KOPT-K1 (cell line): Measurements from ENCODE around the gene TMEM237.
A peak's percentile ranks its signal among the peaks of the same experiment; 100 is the strongest.
"Not testable (repeated sequence)": the region's sequence is repeated elsewhere in the genome, so short reads cannot be mapped to it uniquely, and the experiment has no call there.

Experiments
- H3K27ac ChIP-seq: fragments of 200-600 bp; sonication (generic); 2 replicates; pipeline ENCODE4 v1.5.1; 2016; ENCODE audit warnings: antibody characterized with exemption, mild to moderate bottlenecking, low read depth, low read length; ENCODE audit not compliant: poor library complexity, severe bottlenecking
- H3K36me3 ChIP-seq: fragments of 200-600 bp; sonication (generic); 2 replicates; pipeline ENCODE4 v1.5.1; 2017; ENCODE audit warnings: antibody characterized with exemption, mild to moderate bottlenecking, low read length, moderate library complexity; ENCODE audit not compliant: insufficient read depth
- H3K9me3 ChIP-seq: fragments of 200-600 bp; sonication (generic); 2 replicates; pipeline ENCODE4 v1.5.1; 2017; ENCODE audit warnings: antibody characterized with exemption, low read length, mild to moderate bottlenecking; ENCODE audit not compliant: insufficient read depth, poor library complexity, severe bottlenecking

Gene TMEM237

GRCh38 chr2:201643216-201643890 is at the start of gene TMEM237:
Gene TMEM237 (minus strand): TSS chr2:201643503. CDS start chr2:201643400, 103 bp downstream.
- Histone ChIP-seq H3K9me3 (no peaks in the 10 kb centered on the region), H3K27ac (peak within 1 kb of the TSS; percentile 84), H3K36me3 (peaks cover 9% of the 10 kb centered on the region)

- H3K36me3 ChIP-seq = no peaks in the 10 kb centered on the region
- H3K9me3 ChIP-seq = no peaks in the 10 kb centered on the region
- H3K27ac ChIP-seq = no peak overlapping the region
These were observed 41.9 kb upstream of the TMEM237 start for GRCh38 chr2:201685156-201685555.

GRCh38 chr2:201680743-201681142 is 37.4 kb upstream of the TMEM237 start:
- H3K36me3 ChIP-seq = no peaks in the 10 kb centered on the region
- no peak overlapping the region for H3K27ac ChIP-seq
- no peaks in the 10 kb centered on the region for H3K9me3 ChIP-seq

- no peaks in the 10 kb centered on the region for H3K36me3 ChIP-seq
- H3K9me3 ChIP-seq = no peaks in the 10 kb centered on the region
- no peak overlapping the region for H3K27ac ChIP-seq
These were observed 35.1 kb upstream of the TMEM237 start for GRCh38 chr2:201678401-201678800.

GRCh38 chr2:201675454-201675853 is 32.2 kb upstream of the TMEM237 start:
- H3K27ac ChIP-seq = no peak overlapping the region
- no peaks in the 10 kb centered on the region for H3K9me3 ChIP-seq
- H3K36me3 ChIP-seq = no peaks in the 10 kb centered on the region

GRCh38 chr2:201674794-201675193 is 31.5 kb upstream of the TMEM237 start:
- no peaks in the 10 kb centered on the region for H3K9me3 ChIP-seq
- H3K36me3 ChIP-seq = no peaks in the 10 kb centered on the region
- no peak overlapping the region for H3K27ac ChIP-seq

- no peaks in the 10 kb centered on the region for H3K36me3 ChIP-seq
- H3K9me3 ChIP-seq = no peaks in the 10 kb centered on the region
- H3K27ac ChIP-seq = no peak overlapping the region
These were observed 31.0 kb upstream of the TMEM237 start for GRCh38 chr2:201674298-201674697.

- Histone ChIP-seq H3K9me3 (no peaks in the 10 kb centered on the region), H3K36me3 (no peaks in the 10 kb centered on the region), H3K27ac (no peak overlapping the region)
These were observed 30.2 kb upstream of the TMEM237 start for GRCh38 chr2:201673546-201673945.

GRCh38 chr2:201671205-201671604 is 27.9 kb upstream of the TMEM237 start:
- not testable (repeated sequence) for H3K9me3 ChIP-seq, H3K27ac ChIP-seq, H3K36me3 ChIP-seq

GRCh38 chr2:201669865-201670264 is 26.6 kb upstream of the TMEM237 start:
- Histone ChIP-seq H3K27ac (no peak overlapping the region), H3K9me3 (no peaks in the 10 kb centered on the region), H3K36me3 (no peaks in the 10 kb centered on the region)

- no peaks in the 10 kb centered on the region for H3K9me3 ChIP-seq
These were observed 25.2 kb upstream of the TMEM237 start for GRCh38 chr2:201668402-201668910.

GRCh38 chr2:201664334-201664733 is 21.0 kb upstream of the TMEM237 start:
- Histone ChIP-seq H3K27ac (no peak overlapping the region), H3K36me3 (no peaks in the 10 kb centered on the region), H3K9me3 (no peaks in the 10 kb centered on the region)

More at GRCh38 chr2:201668402-201668910, 25.2 kb upstream of the TMEM237 start:
- H3K27ac ChIP-seq = no peak overlapping the region
- no peaks in the 10 kb centered on the region for H3K36me3 ChIP-seq

GRCh38 chr2:201661366-201661765 is 18.1 kb upstream of the TMEM237 start:
- no peaks in the 10 kb centered on the region for H3K36me3 ChIP-seq
- H3K9me3 ChIP-seq = no peaks in the 10 kb centered on the region
- no peak overlapping the region for H3K27ac ChIP-seq

- H3K27ac ChIP-seq = no peak overlapping the region
- H3K9me3 ChIP-seq = no peaks in the 10 kb centered on the region
- H3K36me3 ChIP-seq = no peaks in the 10 kb centered on the region
These were observed 17.1 kb upstream of the TMEM237 start for GRCh38 chr2:201660293-201660895.

- Histone ChIP-seq H3K36me3 (no peaks in the 10 kb centered on the region), H3K9me3 (no peaks in the 10 kb centered on the region), H3K27ac (no peak overlapping the region)
These were observed 13.4 kb upstream of the TMEM237 start for GRCh38 chr2:201656740-201657139.

GRCh38 chr2:201656102-201656501 is 12.8 kb upstream of the TMEM237 start:
- no peak overlapping the region for H3K27ac ChIP-seq
- H3K9me3 ChIP-seq = no peaks in the 10 kb centered on the region
- no peaks in the 10 kb centered on the region for H3K36me3 ChIP-seq
